Natural killer cell (primary cell): ENCODE data around the gene AP2S1. TPM values are rescaled to one million over a fixed set of nuclear protein-coding genes. Genes with fewer than 3 reads are reported as not detected.

ENCODE experiments used
- ATAC-seq, 3 donors: fragments of 150-1000 bp in 2 of 3; fragments of 200-7000 bp in 1 of 3; cut with Tn5 transposase; 1 replicate in 1 of 3; 2 replicates in 2 of 3; pipeline ENCODE4 v1.10.0; 2021; ENCODE audit warnings: mild to moderate bottlenecking in 2 of 3, moderate library complexity in 2 of 3
- DNase-seq, 2 donors: peaks; one replicate each; pipeline versions ENCODE4 v3.0.0 to v3.0.0-alpha.2; 2013 to 2021; ENCODE audit warnings: mixed read lengths in 1 of 2
- H3K27ac ChIP-seq: one replicate; pipeline ENCODE4 v1.5.1; 2013; ENCODE audit warnings: mild to moderate bottlenecking, low read length
- H3K27me3 ChIP-seq: one replicate; pipeline ENCODE4 v1.6.1; 2013; ENCODE audit warnings: low read length; ENCODE audit not compliant: control insufficient read depth, insufficient read depth
- H3K36me3 ChIP-seq: one replicate; pipeline ENCODE4 v1.6.1; 2013; ENCODE audit warnings: low read length; ENCODE audit not compliant: control insufficient read depth, insufficient read depth
- H3K4me1 ChIP-seq: one replicate; pipeline ENCODE4 v1.6.1; 2013; ENCODE audit warnings: low read length; ENCODE audit not compliant: control insufficient read depth, insufficient read depth
- H3K4me3 ChIP-seq: one replicate; pipeline ENCODE4 v1.5.1; 2013; ENCODE audit warnings: low read length
- H3K9me3 ChIP-seq: one replicate; pipeline ENCODE4 v1.6.1; 2013; ENCODE audit warnings: low read length; ENCODE audit not compliant: control insufficient read depth, insufficient read depth
- H3K27ac Mint-ChIP-seq, 2 donors: one replicate each; pipeline ENCODE4 v1.8.0; 2022; ENCODE audit warnings: mild to moderate bottlenecking in 2 of 2, mixed read lengths in 2 of 2, moderate library complexity in 1 of 2
- H3K27me3 Mint-ChIP-seq, 2 donors: one replicate each; pipeline ENCODE4 v1.8.0; 2022; ENCODE audit warnings: low read depth in 2 of 2, mixed read lengths in 2 of 2
- H3K36me3 Mint-ChIP-seq: one replicate; pipeline ENCODE4 v1.8.0; 2022; ENCODE audit warnings: mixed read lengths
- H3K4me1 Mint-ChIP-seq, 2 donors: one replicate each; pipeline ENCODE4 v1.8.0; 2022; ENCODE audit warnings: mixed read lengths in 2 of 2
- H3K4me3 Mint-ChIP-seq: one replicate; pipeline ENCODE4 v1.8.0; 2022; ENCODE audit warnings: mild to moderate bottlenecking, moderate library complexity, mixed read lengths
- H3K9me3 Mint-ChIP-seq, 2 donors: one replicate each; pipeline ENCODE4 v1.8.0; 2022; ENCODE audit warnings: mixed read lengths in 2 of 2
- CTCF ChIP-seq: fragments of 200-600 bp; IDR thresholded peaks from one replicate; pipeline ENCODE4 v1.8.0; 2022; ENCODE audit warnings: antibody characterized with exemption
- WGBS: methylation state at CpG from one replicate; pipeline ENCODE4 v1.1.7; 2013; ENCODE audit warnings: missing lambda C conversion rate; ENCODE audit not compliant: insufficient coverage; 5-methylcytosine and 5-hydroxymethylcytosine counted together
- intact Hi-C: fragments of 100-400 bp; cut with micrococcal nuclease; formaldehyde crosslinking; loops from one replicate; pipeline ENCODE4 v1.14.2; 2022
- total RNA-seq, 4 donors: library from RNA; stranded (reverse); fragments of 120-200 nt in 1 of 4; gene quantifications; one replicate each; pipeline versions ENCODE4 v1.2.3 to v1.2.4, GENCODE V29; 2013 to 2022

The AP2S1 gene
- total RNA-seq, 3 donors from 2014 or later (not counting 1 experiment from before 2014, with no cell fraction given) = 45.0 to 49.1 (median 45.4) TPM

GRCh38 chr19:46882034-46882433 lies 31.4 kb upstream of the AP2S1 start:
- Histone ChIP-seq H3K36me3 (no peaks in the 10 kb centered on the region), H3K27me3 (no peaks in the 10 kb centered on the region), H3K4me1 (no peaks in the 10 kb centered on the region), H3K4me3 (no peak overlapping the region), H3K9me3 (no peaks in the 10 kb centered on the region), H3K27ac (no peak overlapping the region)
- intact Hi-C loops = no loop called here
- no peak overlapping the region for H3K27ac Mint-ChIP-seq
- no peak for ATAC-seq
- H3K4me3 Mint-ChIP-seq = no peak overlapping the region
- H3K4me1 Mint-ChIP-seq = peaks cover 17 to 21% of the 10 kb centered on the region in 2 donors
- WGBS = 98% methylated on average over 4 of the region's 4 CpGs
- TF ChIP-seq CTCF = no peak
- H3K9me3 Mint-ChIP-seq = no peaks in the 10 kb centered on the region
- H3K36me3 Mint-ChIP-seq = no peaks in the 10 kb centered on the region
- no peak for DNase-seq
- H3K27me3 Mint-ChIP-seq = no peaks in the 10 kb centered on the region

GRCh38 chr19:46881092-46881491 lies 30.4 kb upstream of the AP2S1 start:
- no peak overlapping the region for H3K4me3 Mint-ChIP-seq
- 100% methylated on average over 4 of the region's 4 CpGs for WGBS
- no peaks in the 10 kb centered on the region for H3K36me3 Mint-ChIP-seq
- Histone ChIP-seq H3K27me3 (no peaks in the 10 kb centered on the region), H3K27ac (no peak overlapping the region), H3K4me3 (no peak overlapping the region), H3K36me3 (no peaks in the 10 kb centered on the region), H3K4me1 (no peaks in the 10 kb centered on the region), H3K9me3 (no peaks in the 10 kb centered on the region)
- ATAC-seq (no peak), DNase-seq (no peak)
- no peak overlapping the region for H3K27ac Mint-ChIP-seq
- intact Hi-C loops = no loop called here
- no peak for TF ChIP-seq CTCF
- peaks cover 7 to 12% of the 10 kb centered on the region in 2 donors for H3K4me1 Mint-ChIP-seq
- no peaks in the 10 kb centered on the region for H3K27me3 Mint-ChIP-seq
- H3K9me3 Mint-ChIP-seq = no peaks in the 10 kb centered on the region

- H3K27me3 ChIP-seq = no peaks in the 10 kb centered on the region
- DNase-seq = no peak
- ATAC-seq = no peak
- intact Hi-C loops = no loop called here
- 94% methylated on average over 1 of the region's 1 CpG for WGBS
- H3K36me3 Mint-ChIP-seq = no peaks in the 10 kb centered on the region
- no peak overlapping the region for H3K27ac Mint-ChIP-seq
- H3K27me3 Mint-ChIP-seq = no peaks in the 10 kb centered on the region
- H3K4me3 ChIP-seq = no peak overlapping the region
- no peaks in the 10 kb centered on the region for H3K9me3 ChIP-seq
- TF ChIP-seq CTCF = no peak
- H3K36me3 ChIP-seq = no peaks in the 10 kb centered on the region
- no peaks in the 10 kb centered on the region for H3K4me1 ChIP-seq
- peaks cover 8 to 12% of the 10 kb centered on the region in 2 donors for H3K4me1 Mint-ChIP-seq
- H3K27ac ChIP-seq = no peak overlapping the region
- H3K9me3 Mint-ChIP-seq = no peaks in the 10 kb centered on the region
- no peak overlapping the region for H3K4me3 Mint-ChIP-seq
These were observed 29.8 kb upstream of the AP2S1 start for GRCh38 chr19:46880431-46880830.

GRCh38 chr19:46878613-46879375 lies 28.1 kb upstream of the AP2S1 start:
- H3K9me3 Mint-ChIP-seq = no peaks in the 10 kb centered on the region
- H3K27ac Mint-ChIP-seq = no peak overlapping the region
- Histone ChIP-seq H3K36me3 (no peaks in the 10 kb centered on the region), H3K27me3 (no peaks in the 10 kb centered on the region), H3K27ac (no peak overlapping the region), H3K4me1 (no peaks in the 10 kb centered on the region), H3K4me3 (no peak overlapping the region), H3K9me3 (no peaks in the 10 kb centered on the region)
- no peak overlapping the region for H3K4me3 Mint-ChIP-seq
- intact Hi-C loops = no loop called here
- TF ChIP-seq CTCF = no peak
- ATAC-seq (no peak), DNase-seq (no peak)
- no peaks in the 10 kb centered on the region for H3K27me3 Mint-ChIP-seq
- WGBS = 97% methylated on average over 9 of the region's 9 CpGs
- H3K4me1 Mint-ChIP-seq = peaks cover 12 to 13% of the 10 kb centered on the region in 2 donors
- H3K36me3 Mint-ChIP-seq = no peaks in the 10 kb centered on the region
